Measurements from ENCODE around the gene ADGRG4. TPM values are rescaled to one million over a fixed set of nuclear protein-coding genes. Genes with fewer than 3 reads are reported as not detected.

ADGRG4 gene
- total and polyA plus RNA-seq, 2 donors (not counting 1 experiment from before 2014, with no cell fraction given), result not detected

DNA sequence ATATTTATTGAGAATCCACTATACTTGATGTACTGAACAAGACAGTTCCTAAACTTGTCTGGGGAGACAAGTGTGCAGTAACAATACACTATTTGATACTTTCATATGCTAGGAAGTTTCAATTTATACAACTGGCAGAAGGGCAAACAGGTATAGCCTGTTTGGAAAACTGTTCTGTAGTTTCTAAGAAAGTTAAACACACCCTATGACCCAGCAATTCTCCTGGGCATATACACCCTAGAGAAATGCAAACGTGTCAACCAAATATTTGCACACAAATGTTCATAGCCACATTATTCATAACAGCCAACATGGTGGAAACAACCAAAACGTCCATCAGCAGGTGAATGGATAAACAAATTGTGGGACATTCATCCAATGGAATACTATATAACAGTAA lies 123.0 kb downstream of the ADGRG4 start:
- H3K9ac ChIP-seq (ENCODE audit: low read length), result no peak overlapping the region
- no peak overlapping the region for H3K27ac ChIP-seq (ENCODE audit: low read length in 2 of 2)
- POLR2A ChIA-PET, result no interaction called here
- CTCF ChIA-PET, result no interaction called here
- no CpG with 5 or more reads among the region's 2 CpGs for WGBS (ENCODE audit: insufficient coverage)
- H3K4me3 Mint-ChIP-seq, result no peak overlapping the region
- peaks cover 3% of the 10 kb centered on the region for H3K9me3 Mint-ChIP-seq (ENCODE audit: insufficient read depth)
- H3K4me1 Mint-ChIP-seq, result no peaks in the 10 kb centered on the region
- no peaks in the 10 kb centered on the region for H3K27me3 ChIP-seq (replicated peaks in 1 of 4; ENCODE audit: control extremely low read depth in 1 of 4, control insufficient read depth in 3 of 4, insufficient read depth in 4 of 4, low read length in 3 of 4)
- H2AFZ ChIP-seq (ENCODE audit: insufficient read depth, low read depth, low read length, poor library complexity, severe bottlenecking), result no peak overlapping the region
- intact Hi-C loops (cut with micrococcal nuclease), result no loop called here
- no peak overlapping the region for H3K4me2 ChIP-seq (replicated peaks; ENCODE audit: low read depth, low read length, poor library complexity, severe bottlenecking)
- no peaks in the 10 kb centered on the region for H3K4me1 ChIP-seq (ENCODE audit: control insufficient read depth in 2 of 2, insufficient read depth in 2 of 2, low read length in 2 of 2)
- TF ChIP-seq, protein P1, sequence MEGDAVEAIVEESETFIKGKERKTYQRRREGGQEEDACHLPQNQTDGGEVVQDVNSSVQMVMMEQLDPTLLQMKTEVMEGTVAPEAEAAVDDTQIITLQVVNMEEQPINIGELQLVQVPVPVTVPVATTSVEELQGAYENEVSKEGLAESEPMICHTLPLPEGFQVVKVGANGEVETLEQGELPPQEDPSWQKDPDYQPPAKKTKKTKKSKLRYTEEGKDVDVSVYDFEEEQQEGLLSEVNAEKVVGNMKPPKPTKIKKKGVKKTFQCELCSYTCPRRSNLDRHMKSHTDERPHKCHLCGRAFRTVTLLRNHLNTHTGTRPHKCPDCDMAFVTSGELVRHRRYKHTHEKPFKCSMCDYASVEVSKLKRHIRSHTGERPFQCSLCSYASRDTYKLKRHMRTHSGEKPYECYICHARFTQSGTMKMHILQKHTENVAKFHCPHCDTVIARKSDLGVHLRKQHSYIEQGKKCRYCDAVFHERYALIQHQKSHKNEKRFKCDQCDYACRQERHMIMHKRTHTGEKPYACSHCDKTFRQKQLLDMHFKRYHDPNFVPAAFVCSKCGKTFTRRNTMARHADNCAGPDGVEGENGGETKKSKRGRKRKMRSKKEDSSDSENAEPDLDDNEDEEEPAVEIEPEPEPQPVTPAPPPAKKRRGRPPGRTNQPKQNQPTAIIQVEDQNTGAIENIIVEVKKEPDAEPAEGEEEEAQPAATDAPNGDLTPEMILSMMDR (IDR thresholded peaks at IDR 0.05), result no peak
- H3K4me3 ChIP-seq (ENCODE audit: control extremely low read depth in 1 of 5, extremely low read depth in 1 of 5, insufficient read depth in 1 of 5, low read depth in 2 of 5, low read length in 4 of 5), result no peak overlapping the region
- no peaks in the 10 kb centered on the region for H4K20me1 ChIP-seq (ENCODE audit: control insufficient read depth, insufficient read depth, low read length, poor library complexity, severe bottlenecking)
- H3K27me3 Mint-ChIP-seq, result no peaks in the 10 kb centered on the region
- H3K9me3 ChIP-seq (ENCODE audit: control extremely low read depth in 1 of 3, control insufficient read depth in 2 of 3, insufficient read depth in 1 of 3, low read length in 2 of 3), result no peaks in the 10 kb centered on the region
- no peaks in the 10 kb centered on the region for H3K79me2 ChIP-seq (ENCODE audit: control insufficient read depth, insufficient read depth, low read length)
- H3K36me3 ChIP-seq (replicated peaks in 1 of 2; ENCODE audit: control extremely low read depth in 1 of 2, control insufficient read depth in 1 of 2, extremely low read depth in 1 of 2, insufficient read depth in 2 of 2, low read length in 1 of 2), result no peaks in the 10 kb centered on the region
- no peak overlapping the region for H3K27ac Mint-ChIP-seq
- ATAC-seq (ENCODE audit: low read depth) (no peak), DNase-seq (no peak)

DNA sequence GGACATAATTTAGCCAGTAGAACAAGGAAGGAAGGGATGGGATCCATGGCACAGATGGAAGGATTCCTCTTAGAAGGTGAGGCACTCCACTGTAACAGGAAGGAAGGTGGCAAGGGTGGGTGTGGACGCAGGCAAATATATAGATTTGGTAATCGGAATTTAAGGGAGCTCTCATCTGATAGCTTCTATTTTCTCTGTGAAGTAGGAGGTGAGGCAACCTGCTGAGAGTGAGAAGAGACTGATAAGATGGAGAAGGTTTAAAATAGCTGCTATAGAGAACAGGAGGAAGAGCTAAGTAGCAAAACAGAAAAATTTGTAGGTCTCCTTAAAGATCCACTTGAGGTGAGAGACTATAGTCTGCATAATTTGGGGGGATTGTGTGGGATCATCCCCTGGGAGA lies 125.2 kb downstream of the ADGRG4 start:
- Mint-ChIP-seq H3K9me3 (ENCODE audit: insufficient read depth) (no peaks in the 10 kb centered on the region), H3K27ac (no peak overlapping the region), H3K4me1 (no peaks in the 10 kb centered on the region), H3K27me3 (no peaks in the 10 kb centered on the region), H3K4me3 (no peak overlapping the region)
- ChIA-PET POLR2A (no interaction called here), CTCF (no interaction called here)
- Histone ChIP-seq H3K4me2 (replicated peaks; ENCODE audit: low read depth, low read length, poor library complexity, severe bottlenecking) (no peak overlapping the region), H3K79me2 (ENCODE audit: control insufficient read depth, insufficient read depth, low read length) (no peaks in the 10 kb centered on the region), H3K9me3 (ENCODE audit: control extremely low read depth in 1 of 3, control insufficient read depth in 2 of 3, insufficient read depth in 1 of 3, low read length in 2 of 3) (no peaks in the 10 kb centered on the region), H3K36me3 (replicated peaks in 1 of 2; ENCODE audit: control extremely low read depth in 1 of 2, control insufficient read depth in 1 of 2, extremely low read depth in 1 of 2, insufficient read depth in 2 of 2, low read length in 1 of 2) (no peaks in the 10 kb centered on the region), H2AFZ (ENCODE audit: insufficient read depth, low read depth, low read length, poor library complexity, severe bottlenecking) (no peak overlapping the region), H3K4me1 (ENCODE audit: control insufficient read depth in 2 of 2, insufficient read depth in 2 of 2, low read length in 2 of 2) (no peaks in the 10 kb centered on the region), H4K20me1 (ENCODE audit: control insufficient read depth, insufficient read depth, low read length, poor library complexity, severe bottlenecking) (no peaks in the 10 kb centered on the region), H3K9ac (ENCODE audit: low read length) (no peak overlapping the region), H3K27me3 (replicated peaks in 1 of 4; ENCODE audit: control extremely low read depth in 1 of 4, control insufficient read depth in 3 of 4, insufficient read depth in 4 of 4, low read length in 3 of 4) (no peaks in the 10 kb centered on the region), H3K4me3 (ENCODE audit: control extremely low read depth in 1 of 5, extremely low read depth in 1 of 5, insufficient read depth in 1 of 5, low read depth in 2 of 5, low read length in 4 of 5) (no peak overlapping the region), H3K27ac (ENCODE audit: low read length in 2 of 2) (no peak overlapping the region)
- intact Hi-C loops (cut with micrococcal nuclease), result no loop called here
- no CpG with 5 or more reads among the region's 2 CpGs for WGBS (ENCODE audit: insufficient coverage)
- DNase-seq (no peak), ATAC-seq (ENCODE audit: low read depth) (no peak)
- TF ChIP-seq, protein P1 (IDR thresholded peaks at IDR 0.05), result no peak
- no peak for TF ChIP-seq EZH2 (IDR thresholded peaks at IDR 0.05; ENCODE audit: borderline replicate concordance, insufficient read depth, low read depth, low read length, poor library complexity, severe bottlenecking)

Data from B cell (primary cell).